H9 (cell line): ENCODE results near the gene C6orf47. TPM values are rescaled to one million over a fixed set of nuclear protein-coding genes. Genes with fewer than 3 reads are reported as not detected.

Experiments used
- DNase-seq: peaks from one replicate; pipeline ENCODE4 v3.0.0-alpha.2; 2017
- H2AFZ ChIP-seq: one replicate; pipeline ENCODE4 v1.6.1; 2013; ENCODE audit warnings: mild to moderate bottlenecking, low read length, control low read depth, moderate library complexity
- H2AK5ac ChIP-seq: 2 replicates; pipeline ENCODE4 v1.6.1; 2013; ENCODE audit warnings: low read length, control low read depth, mixed read lengths; ENCODE audit not compliant: insufficient read length
- H2BK120ac ChIP-seq: one replicate; pipeline ENCODE4 v1.6.1; 2013; ENCODE audit warnings: low read depth, mild to moderate bottlenecking, low read length, control low read depth, inconsistent platforms; ENCODE audit not compliant: poor library complexity, severe bottlenecking
- H2BK12ac ChIP-seq: 2 replicates; pipeline ENCODE4 v1.6.1; 2013; ENCODE audit warnings: low read length, control low read depth, mixed read lengths, low read depth; ENCODE audit not compliant: insufficient read length
- H2BK15ac ChIP-seq: 2 replicates; pipeline ENCODE4 v1.6.1; 2013; ENCODE audit warnings: low read depth, low read length, control low read depth
- H2BK20ac ChIP-seq: one replicate; pipeline ENCODE4 v1.6.1; 2013; ENCODE audit warnings: low read depth, mild to moderate bottlenecking, low read length, control low read depth, inconsistent platforms; ENCODE audit not compliant: poor library complexity, severe bottlenecking
- H2BK5ac ChIP-seq: 2 replicates; pipeline ENCODE4 v1.6.1; 2013; ENCODE audit warnings: low read length, control low read depth, mixed read lengths; ENCODE audit not compliant: insufficient read length
- H3K14ac ChIP-seq: 2 replicates; pipeline ENCODE4 v1.6.1; 2013; ENCODE audit warnings: low read length, control low read depth; ENCODE audit not compliant: insufficient read depth
- H3K18ac ChIP-seq: 2 replicates; pipeline ENCODE4 v1.6.1; 2013; ENCODE audit warnings: low read depth, mild to moderate bottlenecking, mixed read lengths, low read length, control low read depth; ENCODE audit not compliant: insufficient read length
- H3K23ac ChIP-seq: 2 replicates; pipeline ENCODE4 v1.6.1; 2013; ENCODE audit warnings: low read length, control low read depth, mixed read lengths, low read depth; ENCODE audit not compliant: insufficient read length
- H3K23me2 ChIP-seq: 2 replicates; pipeline ENCODE4 v1.6.1; 2013; ENCODE audit warnings: low read depth, mild to moderate bottlenecking, mixed read lengths, low read length, control low read depth; ENCODE audit not compliant: insufficient read length, poor library complexity, severe bottlenecking
- H3K27ac ChIP-seq: 2 replicates; pipeline ENCODE4 v1.5.1; 2013; ENCODE audit warnings: low read length, control low read depth, mixed read lengths, low read depth; ENCODE audit not compliant: insufficient read length
- H3K27me3 ChIP-seq: 2 replicates; pipeline ENCODE4 v1.6.1; 2013; ENCODE audit warnings: low read length, control low read depth, inconsistent platforms; ENCODE audit not compliant: insufficient read depth
- H3K4ac ChIP-seq: 2 replicates; pipeline ENCODE4 v1.6.1; 2013; ENCODE audit warnings: low read depth, mild to moderate bottlenecking, control low read depth, inconsistent platforms, low read length, moderate library complexity
- H3K4me1 ChIP-seq: 2 replicates; pipeline ENCODE4 v1.6.1; 2013; ENCODE audit warnings: low read length, control low read depth, inconsistent platforms; ENCODE audit not compliant: insufficient read depth
- H3K4me2 ChIP-seq: 2 replicates; pipeline ENCODE4 v1.6.1; 2013; ENCODE audit warnings: low read length, control low read depth, mixed read lengths; ENCODE audit not compliant: insufficient read length, insufficient read depth
- H3K56ac ChIP-seq: 2 replicates; pipeline ENCODE4 v1.6.1; 2013; ENCODE audit warnings: low read depth, mild to moderate bottlenecking, mixed read lengths, low read length, control low read depth; ENCODE audit not compliant: insufficient read length
- H3K79me1 ChIP-seq: 2 replicates; pipeline ENCODE4 v1.6.1; 2013; ENCODE audit warnings: low read depth, mild to moderate bottlenecking, moderate library complexity, low read length, control low read depth, inconsistent platforms; ENCODE audit not compliant: insufficient read depth, poor library complexity, severe bottlenecking
- H3K79me2 ChIP-seq: 2 replicates; pipeline ENCODE4 v1.6.1; 2013; ENCODE audit warnings: low read length, control low read depth, inconsistent platforms; ENCODE audit not compliant: insufficient read depth
- H3K9ac ChIP-seq: 2 replicates; pipeline ENCODE4 v1.6.1; 2013; ENCODE audit warnings: low read length, control low read depth, mixed read lengths; ENCODE audit not compliant: insufficient read length; ENCODE audit errors: extremely low read depth
- H3K9me3 ChIP-seq: one replicate; pipeline ENCODE4 v1.6.1; 2013; ENCODE audit warnings: low read depth, low read length, inconsistent platforms; ENCODE audit not compliant: control insufficient read depth
- H3T11ph ChIP-seq: one replicate; pipeline ENCODE4 v1.6.1; 2013; ENCODE audit warnings: mild to moderate bottlenecking, low read length, control low read depth, inconsistent platforms
- H4K20me1 ChIP-seq: one replicate; pipeline ENCODE4 v1.6.1; 2013; ENCODE audit not compliant: control insufficient read depth, insufficient read length, insufficient read depth
- H4K5ac ChIP-seq: 2 replicates; pipeline ENCODE4 v1.6.1; 2013; ENCODE audit warnings: low read depth, mild to moderate bottlenecking, mixed read lengths, low read length, control low read depth; ENCODE audit not compliant: insufficient read length
- H4K8ac ChIP-seq: replicated peaks from 2 replicates; pipeline ENCODE4 v1.6.1; 2013; ENCODE audit warnings: low read length, control low read depth, mixed read lengths, low read depth; ENCODE audit not compliant: insufficient read length
- H4K91ac ChIP-seq: 2 replicates; pipeline ENCODE4 v1.6.1; 2013; ENCODE audit warnings: low read depth, mild to moderate bottlenecking, moderate library complexity, mixed read lengths, low read length, control low read depth; ENCODE audit not compliant: insufficient read length
- H3K27ac Mint-ChIP-seq, 3 experiments: 2 replicates in 2 of 3; 3 replicates in 1 of 3; pipeline ENCODE4 v1.8.0; 2020 to 2021; ENCODE audit warnings: mixed read lengths in 3 of 3, mild to moderate bottlenecking in 1 of 3, moderate library complexity in 1 of 3
- H3K27me3 Mint-ChIP-seq: 2 replicates; pipeline ENCODE4 v1.8.0; 2021; ENCODE audit warnings: low read depth, mild to moderate bottlenecking, moderate library complexity, mixed read lengths
- H3K36me3 Mint-ChIP-seq, 3 experiments: 2 replicates in 2 of 3; 3 replicates in 1 of 3; pipeline ENCODE4 v1.8.0; 2020 to 2021; ENCODE audit warnings: low read depth in 3 of 3, mixed read lengths in 3 of 3; ENCODE audit not compliant: insufficient read depth in 1 of 3
- H3K4me1 Mint-ChIP-seq, 2 experiments: 2 replicates each; pipeline ENCODE4 v1.8.0; 2020; ENCODE audit warnings: mixed read lengths in 2 of 2
- H3K4me3 Mint-ChIP-seq, 2 experiments: 2 replicates in 1 of 2; 3 replicates in 1 of 2; pipeline ENCODE4 v1.8.0; 2020 to 2021; ENCODE audit warnings: mild to moderate bottlenecking in 2 of 2, mixed read lengths in 2 of 2, moderate library complexity in 1 of 2
- H3K9me3 Mint-ChIP-seq, 2 experiments: 2 replicates in 1 of 2; 3 replicates in 1 of 2; pipeline ENCODE4 v1.8.0; 2020; ENCODE audit warnings: mild to moderate bottlenecking in 2 of 2, mixed read lengths in 2 of 2, moderate library complexity in 1 of 2
- WGBS: extraction: QIAGEN DNeasy Blood & Tissue Kit; methylation state at CpG from one replicate; pipeline ENCODE4 v1.1.7; 2013; ENCODE audit warnings: missing lambda C conversion rate, low lambda C conversion rate, mixed read lengths; ENCODE audit not compliant: insufficient read length; ENCODE audit errors: extremely low coverage; 5-methylcytosine and 5-hydroxymethylcytosine counted together
- total RNA-seq: library from RNA; stranded (reverse); gene quantifications from 2 replicates; pipeline ENCODE4 v1.2.1, GENCODE V29; 2021
- TF ChIP-seq, protein P1 (sequence below): fragments of 200-600 bp; sonication (generic); conservative IDR thresholded peaks from 3 replicates; pipeline ENCODE4 v1.8.0; 2021; ENCODE audit warnings: antibody characterized with exemption, mild to moderate bottlenecking

C6orf47 gene
- total RNA-seq, 1 experiment from 2014 or later: 19.0 TPM

DNA sequence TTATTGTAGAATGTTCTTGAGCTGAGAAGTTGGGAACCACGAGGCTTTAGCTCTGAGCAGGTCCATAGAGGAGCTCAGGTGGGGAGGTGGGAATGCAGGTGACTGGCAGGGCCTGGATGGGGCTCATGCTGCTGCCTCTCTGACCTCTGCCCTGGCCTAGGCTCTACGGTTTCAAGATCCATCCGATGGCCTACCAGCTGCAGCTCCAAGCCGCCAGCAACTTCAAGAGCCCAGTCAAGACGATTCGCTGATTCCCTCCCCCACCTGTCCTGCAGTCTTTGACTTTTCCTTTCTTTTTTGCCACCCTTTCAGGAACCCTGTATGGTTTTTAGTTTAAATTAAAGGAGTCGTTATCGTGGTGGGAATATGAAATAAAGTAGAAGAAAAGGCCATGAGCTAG, 9.1 kb upstream of the C6orf47 start, which contains the start of gene LY6G5B:
LY6G5B (plus strand) TSS at position 301 of the 400 bp plus-strand sequence. CDS start 975 bp downstream, outside the sequence.
- Histone ChIP-seq H4K91ac (no peak within 1 kb of the TSS), H3K4me2 (no peak within 1 kb of the TSS), H3K9ac (no peak within 1 kb of the TSS), H2BK15ac (no peak within 1 kb of the TSS), H3K79me2 (peaks cover 6% of the 10 kb centered on the region; the same call in 1 of the 2 replicates), H3K4ac (no peak within 1 kb of the TSS), H3K27me3 (no peaks in the 10 kb centered on the region), H3K18ac (no peak within 1 kb of the TSS), H2AFZ (no peak within 1 kb of the TSS), H2AK5ac (no peak within 1 kb of the TSS), H2BK12ac (no peak within 1 kb of the TSS), H3K9me3 (no peaks in the 10 kb centered on the region), H4K20me1 (no peaks in the 10 kb centered on the region), H3K27ac (no peak within 1 kb of the TSS), H3K79me1 (peaks cover 5% of the 10 kb centered on the region), H3T11ph (no peak within 1 kb of the TSS), H4K8ac (no peak within 1 kb of the TSS), H2BK5ac (no peak within 1 kb of the TSS), H2BK20ac (no peak within 1 kb of the TSS), H3K14ac (no peak within 1 kb of the TSS), H3K4me1 (no peaks in the 10 kb centered on the region), H4K5ac (no peak within 1 kb of the TSS), H2BK120ac (no peak within 1 kb of the TSS), H3K23me2 (peaks cover 13% of the 10 kb centered on the region), H3K56ac (no peak within 1 kb of the TSS), H3K23ac (no peak within 1 kb of the TSS)
- DNase-seq: no peak
- no peak within 1 kb of the TSS; a peak in 1 of 5 replicates for H3K4me3 Mint-ChIP-seq
- H3K27ac Mint-ChIP-seq: no peak within 1 kb of the TSS; a peak in 1 of 7 replicates
- TF ChIP-seq, protein P1, sequence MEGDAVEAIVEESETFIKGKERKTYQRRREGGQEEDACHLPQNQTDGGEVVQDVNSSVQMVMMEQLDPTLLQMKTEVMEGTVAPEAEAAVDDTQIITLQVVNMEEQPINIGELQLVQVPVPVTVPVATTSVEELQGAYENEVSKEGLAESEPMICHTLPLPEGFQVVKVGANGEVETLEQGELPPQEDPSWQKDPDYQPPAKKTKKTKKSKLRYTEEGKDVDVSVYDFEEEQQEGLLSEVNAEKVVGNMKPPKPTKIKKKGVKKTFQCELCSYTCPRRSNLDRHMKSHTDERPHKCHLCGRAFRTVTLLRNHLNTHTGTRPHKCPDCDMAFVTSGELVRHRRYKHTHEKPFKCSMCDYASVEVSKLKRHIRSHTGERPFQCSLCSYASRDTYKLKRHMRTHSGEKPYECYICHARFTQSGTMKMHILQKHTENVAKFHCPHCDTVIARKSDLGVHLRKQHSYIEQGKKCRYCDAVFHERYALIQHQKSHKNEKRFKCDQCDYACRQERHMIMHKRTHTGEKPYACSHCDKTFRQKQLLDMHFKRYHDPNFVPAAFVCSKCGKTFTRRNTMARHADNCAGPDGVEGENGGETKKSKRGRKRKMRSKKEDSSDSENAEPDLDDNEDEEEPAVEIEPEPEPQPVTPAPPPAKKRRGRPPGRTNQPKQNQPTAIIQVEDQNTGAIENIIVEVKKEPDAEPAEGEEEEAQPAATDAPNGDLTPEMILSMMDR: no peak
- H3K4me1 Mint-ChIP-seq: peaks cover 9 to 10% of the 10 kb centered on the region in 2 experiments
- H3K9me3 Mint-ChIP-seq: no peaks in the 10 kb centered on the region
- no peaks in the 10 kb centered on the region for H3K27me3 Mint-ChIP-seq
- peaks cover 43 to 80% (median 76%) of the 10 kb centered on the region in 3 experiments for H3K36me3 Mint-ChIP-seq
- WGBS: no CpG with 5 or more reads among the region's 8 CpGs
